ENCODE data around the gene HSD17B3. TPM values are rescaled to one million over a fixed set of nuclear protein-coding genes. Genes with fewer than 3 reads are reported as not detected.
A peak's percentile ranks its signal among the peaks of the same experiment; 100 is the strongest.
"Not testable (repeated sequence)": the region's sequence is repeated elsewhere in the genome, so short reads cannot be mapped to it uniquely, and the experiment has no call there.

The HSD17B3 gene
- total and polyA plus RNA-seq, 7 donors: 0.16 to 1.1 (median 0.30) TPM; not detected in 3

DNA sequence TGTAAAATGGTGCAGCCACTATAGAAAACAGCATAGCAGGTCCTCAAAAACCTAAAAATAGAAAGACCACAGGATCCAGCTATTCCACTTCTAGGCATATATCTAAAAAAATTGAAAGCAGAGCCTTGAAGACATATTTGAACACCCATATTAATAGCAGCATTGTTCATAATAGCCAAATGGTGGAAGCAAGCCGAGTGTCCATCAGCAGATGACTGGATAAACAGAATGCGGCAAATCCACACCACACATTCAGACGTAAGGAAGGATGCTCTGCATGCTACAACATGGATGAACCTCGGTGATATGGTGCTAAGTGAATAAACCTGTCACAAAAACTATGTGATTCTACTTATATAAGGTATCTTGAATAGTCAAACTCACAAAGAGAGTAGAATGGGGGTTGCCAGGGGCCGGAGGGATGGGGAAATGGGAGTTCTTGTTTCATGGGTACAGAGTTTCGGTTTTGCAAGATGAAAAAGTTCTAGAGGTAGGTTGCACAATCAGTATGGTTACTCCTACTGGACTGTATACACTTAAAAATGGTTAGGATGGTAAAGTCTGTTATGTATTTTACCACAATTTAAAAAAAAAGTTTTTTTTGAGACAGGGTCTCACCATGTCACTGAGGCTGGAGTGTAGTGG lies 17.1 kb upstream of the HSD17B3 start:
- no peak overlapping the region for H3K4me3 ChIP-seq
- H3K36me3 ChIP-seq (ENCODE audit: insufficient read depth in 1 of 2, low read depth in 1 of 2): no peaks in the 10 kb centered on the region
- no peaks in the 10 kb centered on the region for H3K4me1 ChIP-seq
- no peak overlapping the region for H3K27ac ChIP-seq
- 74 to 93% (median 75%) methylated on average over 6 of the region's 6 CpGs for WGBS, 3 donors
- H3K27me3 ChIP-seq (ENCODE audit: insufficient read depth in 3 of 3, low read length in 2 of 3): no peaks in the 10 kb centered on the region
- intact Hi-C loops (cut with DNase I): loop anchor here in 1 of 2 donors (5.0 kb wide), 1 partner anchor 87 kb away; no protein-coding TSS in a partner anchor
- no peak for DNase-seq
- H3K9me3 ChIP-seq: no peaks in the 10 kb centered on the region
- no peak for ATAC-seq
- no peak for TF ChIP-seq CTCF (IDR thresholded peaks at IDR 0.05)

- ATAC-seq: peak in 3 of 4 donors; percentile 47 to 62 (median 61)
- no peaks in the 10 kb centered on the region for H3K9me3 ChIP-seq
- intact Hi-C loops (cut with DNase I): loop anchor here in 1 of 2 donors (5.0 kb wide), 1 partner anchor 85 kb away; no protein-coding TSS in a partner anchor
- DNase-seq: peak in 1 of 2 donors; percentile 64
- H3K27ac ChIP-seq: no peak overlapping the region
- H3K27me3 ChIP-seq (ENCODE audit: insufficient read depth in 3 of 3, low read length in 2 of 3): no peaks in the 10 kb centered on the region
- no peaks in the 10 kb centered on the region for H3K4me1 ChIP-seq
- WGBS, 3 donors: 46 to 59% (median 58%) methylated on average over 8 to 9 of the region's 9 CpGs
- peak; percentile 70 for TF ChIP-seq CTCF (IDR thresholded peaks at IDR 0.05)
- no peak overlapping the region for H3K4me3 ChIP-seq
- no peaks in the 10 kb centered on the region for H3K36me3 ChIP-seq (ENCODE audit: insufficient read depth in 1 of 2, low read depth in 1 of 2)
Observed at GRCh38 chr9:96317335-96317980, 15.5 kb upstream of the HSD17B3 start.

GRCh38 chr9:96309850-96310249 lies 7.9 kb upstream of the HSD17B3 start:
- no peaks in the 10 kb centered on the region for H3K27me3 ChIP-seq (ENCODE audit: insufficient read depth in 3 of 3, low read length in 2 of 3)
- WGBS, 3 donors: 92 to 95% (median 95%) methylated on average over 7 of the region's 7 CpGs
- intact Hi-C loops (cut with DNase I): no loop called here
- no peak for TF ChIP-seq CTCF (IDR thresholded peaks at IDR 0.05)
- DNase-seq: no peak
- H3K36me3 ChIP-seq (ENCODE audit: insufficient read depth in 1 of 2, low read depth in 1 of 2): no peaks in the 10 kb centered on the region
- H3K9me3 ChIP-seq: no peaks in the 10 kb centered on the region
- H3K4me3 ChIP-seq: no peak overlapping the region
- H3K27ac ChIP-seq: no peak overlapping the region
- ATAC-seq: no peak
- no peaks in the 10 kb centered on the region for H3K4me1 ChIP-seq

GRCh38 chr9:96306958-96307357 lies 5.0 kb upstream of the HSD17B3 start:
- H3K4me3 ChIP-seq; H3K9me3 ChIP-seq; DNase-seq; intact Hi-C loops (cut with DNase I); H3K4me1 ChIP-seq; H3K36me3 ChIP-seq (ENCODE audit: insufficient read depth in 1 of 2, low read depth in 1 of 2); ATAC-seq; H3K27me3 ChIP-seq (ENCODE audit: insufficient read depth in 3 of 3, low read length in 2 of 3); H3K27ac ChIP-seq: not testable (repeated sequence)
- WGBS, 3 donors: 94 to 98% (median 95%) methylated on average over 6 of the region's 6 CpGs

GRCh38 chr9:96305171-96305570 lies 3.2 kb upstream of the HSD17B3 start:
- intact Hi-C loops (cut with DNase I): no loop called here
- no peak for ATAC-seq
- Histone ChIP-seq H3K4me3 (no peak overlapping the region), H3K36me3 (ENCODE audit: insufficient read depth in 1 of 2, low read depth in 1 of 2) (no peaks in the 10 kb centered on the region), H3K4me1 (no peaks in the 10 kb centered on the region), H3K9me3 (no peaks in the 10 kb centered on the region), H3K27me3 (ENCODE audit: insufficient read depth in 3 of 3, low read length in 2 of 3) (no peaks in the 10 kb centered on the region), H3K27ac (no peak overlapping the region)
- 31 to 57% (median 34%) methylated on average over 4 of the region's 4 CpGs for WGBS, 3 donors
- DNase-seq: no peak
- no peak for TF ChIP-seq CTCF (IDR thresholded peaks at IDR 0.05)
